NT2/D1 (cell line): ENCODE measurements around the gene DYDC1.

ENCODE experiments used
- YY1 ChIP-seq: IDR thresholded peaks from 2 replicates; pipeline ENCODE4 v1.6.1; 2011; ENCODE audit not compliant: insufficient read length, insufficient read depth
- ZNF274 ChIP-seq: IDR thresholded peaks from 2 replicates; pipeline ENCODE4 v1.6.1; 2011; ENCODE audit warnings: mild to moderate bottlenecking, low read depth, low read length

DNA sequence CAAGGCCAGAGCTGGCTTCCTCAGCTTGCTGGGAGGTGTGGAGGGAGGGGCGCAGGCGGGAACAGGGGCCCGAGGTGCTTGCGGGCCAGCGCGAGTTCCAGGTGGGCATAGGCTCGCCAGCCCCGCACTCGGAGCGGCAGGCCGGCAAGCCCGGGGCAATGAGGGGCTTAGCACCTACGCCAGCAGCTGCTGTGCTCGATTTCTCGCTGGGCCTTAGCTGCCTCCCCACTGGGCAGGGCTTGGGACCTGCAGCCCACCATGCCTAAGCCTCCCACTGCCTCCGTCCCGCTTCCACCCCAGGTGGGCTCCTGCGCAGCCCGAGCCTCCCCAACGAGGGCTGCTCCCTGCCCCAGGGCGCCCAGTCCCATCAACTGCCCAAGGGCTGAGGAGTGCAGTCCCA is 41.2 kb downstream of the DYDC1 start:
- no peak for TF ChIP-seq YY1
- no peak for TF ChIP-seq ZNF274
